GM21619 (cell line): ENCODE measurements around the gene TREM2.
"Not testable (repeated sequence)": the region's sequence is repeated elsewhere in the genome, so short reads cannot be mapped to it uniquely, and the experiment has no call there.

Source experiments
- ATAC-seq: cut with Tn5 transposase; IDR thresholded peaks from one replicate; pipeline ENCODE4 v1.9.1; 2021; ENCODE audit not compliant: unreplicated experiment

TREM2 gene

GRCh38 chr6:41156001-41156400 lies 6.9 kb downstream of the TREM2 start:
- ATAC-seq, result no peak

GRCh38 chr6:41155132-41155805 lies 7.6 kb downstream of the TREM2 start:
- no peak for ATAC-seq

- no peak for ATAC-seq
These were observed 8.8 kb downstream of the TREM2 start, which contains the start of gene TREML1 for GRCh38 chr6:41153992-41154625. TREML1 (minus strand) TSS chr6:41154347; CDS start chr6:41154288, 59 bp downstream.

DNA sequence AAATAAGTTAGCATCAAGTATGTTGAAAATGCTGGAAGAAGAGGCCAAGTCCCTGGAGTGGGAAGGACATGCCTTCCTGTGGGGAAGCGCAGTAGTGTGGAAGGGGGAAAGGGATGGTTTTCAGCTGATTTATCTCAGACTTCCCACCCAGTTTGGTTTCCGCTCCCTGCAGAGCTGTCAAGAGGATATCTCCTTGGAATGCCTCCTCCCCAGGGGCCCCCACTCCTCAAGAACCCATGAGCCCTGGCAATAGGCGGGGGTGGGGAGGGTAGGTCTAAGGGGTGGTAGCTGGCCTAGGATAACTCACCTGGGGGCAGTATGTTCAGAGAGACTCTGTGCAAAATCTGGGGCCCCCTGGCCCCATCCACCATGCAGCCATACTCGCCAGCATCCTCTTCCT lies 9.5 kb downstream of the TREM2 start:
- ATAC-seq, result no peak

DNA sequence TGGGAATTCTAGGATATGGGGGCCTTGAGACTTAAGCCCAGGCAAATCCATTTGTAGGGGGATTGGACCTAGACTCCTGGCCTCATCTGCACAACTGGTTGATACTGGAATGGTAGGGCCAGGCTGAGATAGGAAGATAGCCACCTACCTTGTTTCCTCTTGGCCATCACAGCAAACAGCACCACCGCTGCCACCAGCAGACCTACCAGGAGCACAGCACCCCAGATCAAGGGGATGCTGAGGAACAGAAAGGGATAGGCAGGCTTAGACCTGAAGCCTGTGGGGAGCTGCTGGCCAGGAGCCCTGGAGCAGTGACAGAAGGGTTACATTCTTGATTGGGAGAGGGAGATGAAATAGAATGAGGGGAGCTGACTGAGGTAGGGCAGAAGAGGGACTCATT lies 12.2 kb downstream of the TREM2 start:
- no peak for ATAC-seq

GRCh38 chr6:41147917-41148316 lies 15.0 kb downstream of the TREM2 start:
- no peak for ATAC-seq

- ATAC-seq, result no peak
These were observed 26.0 kb downstream of the TREM2 start for GRCh38 chr6:41136911-41137310.

- no peak for ATAC-seq
These were observed 27.7 kb downstream of the TREM2 start for GRCh38 chr6:41135062-41135832.

- no peak for ATAC-seq
These were observed 30.7 kb downstream of the TREM2 start for GRCh38 chr6:41132254-41132653.

GRCh38 chr6:41125282-41125681 lies 37.6 kb downstream of the TREM2 start:
- no peak for ATAC-seq

DNA sequence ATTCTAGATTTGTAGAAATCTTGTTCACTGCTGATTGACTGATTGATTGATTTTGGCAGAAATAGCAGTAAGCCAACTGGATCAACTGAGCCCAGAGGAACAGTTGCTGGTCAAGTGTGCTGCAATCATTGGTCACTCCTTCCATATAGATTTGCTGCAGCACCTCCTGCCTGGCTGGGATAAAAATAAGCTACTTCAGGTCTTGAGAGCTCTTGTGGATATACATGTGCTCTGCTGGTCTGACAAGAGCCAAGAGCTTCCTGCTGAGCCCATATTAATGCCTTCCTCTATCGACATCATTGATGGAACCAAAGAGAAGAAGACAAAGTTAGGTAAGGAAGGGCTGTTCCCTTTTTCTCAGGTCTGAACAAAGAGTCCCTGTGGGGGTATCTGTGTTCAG lies 40.0 kb downstream of the TREM2 start:
- ATAC-seq, result no peak

- ATAC-seq, result no peak
These were observed 40.5 kb downstream of the TREM2 start for GRCh38 chr6:41122373-41122772.

DNA sequence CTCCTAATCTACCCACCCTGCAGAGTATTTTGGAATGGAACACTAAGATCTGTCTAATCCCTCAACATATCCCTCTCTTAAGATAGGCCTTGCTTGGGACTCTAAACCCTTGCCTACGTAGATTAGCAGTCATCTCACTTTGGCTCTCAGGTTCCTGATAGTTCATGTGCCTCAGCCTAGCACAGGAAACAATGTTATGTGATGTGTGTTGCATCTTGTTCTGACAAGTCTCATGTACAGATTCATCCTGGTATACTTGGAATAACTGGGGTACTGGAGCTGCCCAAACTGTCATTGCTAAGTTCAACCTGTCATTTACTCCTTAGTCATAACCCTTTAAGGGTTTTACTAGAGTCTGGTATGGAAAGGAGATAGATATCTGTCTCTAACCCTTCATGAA lies 42.9 kb downstream of the TREM2 start:
- ATAC-seq, result no peak

GRCh38 chr6:41119508-41119907 lies 43.4 kb downstream of the TREM2 start:
- no peak for ATAC-seq

DNA sequence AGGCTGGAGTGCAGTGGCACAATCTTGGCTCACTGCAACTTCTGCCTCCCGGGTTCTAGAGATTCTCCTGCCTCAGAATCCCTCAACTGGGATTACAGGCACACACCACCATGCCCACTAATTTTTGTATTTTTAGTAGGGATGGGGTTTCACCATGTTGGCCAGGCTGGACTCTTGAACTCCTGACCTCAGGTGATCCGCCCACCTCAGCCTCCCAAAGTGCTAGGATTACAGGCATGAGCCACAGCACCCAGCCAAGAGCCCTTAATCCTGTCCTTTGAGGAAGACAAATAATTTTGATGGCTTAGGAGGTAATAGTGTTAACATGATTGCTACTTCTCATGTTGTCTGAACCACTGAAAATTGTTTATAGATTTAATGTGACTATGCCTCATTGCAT lies 47.9 kb downstream of the TREM2 start:
- ATAC-seq, result not testable (repeated sequence)

DNA sequence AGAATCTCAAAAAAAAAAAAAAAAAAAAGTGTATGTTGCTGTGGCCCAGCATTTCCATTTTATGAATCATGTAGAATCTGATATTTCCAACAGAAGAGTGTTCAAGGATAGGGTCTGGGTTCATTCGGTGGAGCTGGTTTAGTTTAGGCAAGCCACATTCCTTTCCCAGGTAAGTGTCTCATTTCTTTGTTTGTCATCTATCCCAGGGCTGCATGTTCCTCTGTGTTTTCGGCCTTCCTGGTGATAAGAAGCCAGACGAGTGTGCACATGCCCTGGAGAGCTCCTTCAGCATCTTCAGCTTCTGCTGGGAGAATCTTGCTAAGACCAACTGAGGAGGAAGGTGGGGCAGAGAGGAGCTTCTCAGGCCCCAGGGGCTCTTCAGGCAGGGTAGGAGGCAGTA lies 51.9 kb downstream of the TREM2 start:
- ATAC-seq, result no peak
